Breast epithelium (tissue), 3 donors: ENCODE measurements around the gene ITPR1.

Experiments used
- POLR2A ChIP-seq: fragments of 450-650 bp; IDR thresholded peaks from one replicate; pipeline ENCODE4 v1.6.1; 2016; ENCODE audit warnings: antibody characterized with exemption, mild to moderate bottlenecking, moderate library complexity
- POLR2AphosphoS5 ChIP-seq, 3 donors: sonication (generic); formaldehyde crosslinking; IDR thresholded peaks; one replicate each; pipeline ENCODE4 v1.6.1; 2017; ENCODE audit warnings: antibody characterized with exemption in 3 of 3
- TF ChIP-seq, protein P1 (sequence below), 3 donors: fragments of 450-650 bp; IDR thresholded peaks; one replicate each; pipeline ENCODE4 v1.5.1; 2016 to 2017; ENCODE audit warnings: antibody characterized with exemption in 3 of 3, mild to moderate bottlenecking in 3 of 3, moderate library complexity in 3 of 3

DNA sequence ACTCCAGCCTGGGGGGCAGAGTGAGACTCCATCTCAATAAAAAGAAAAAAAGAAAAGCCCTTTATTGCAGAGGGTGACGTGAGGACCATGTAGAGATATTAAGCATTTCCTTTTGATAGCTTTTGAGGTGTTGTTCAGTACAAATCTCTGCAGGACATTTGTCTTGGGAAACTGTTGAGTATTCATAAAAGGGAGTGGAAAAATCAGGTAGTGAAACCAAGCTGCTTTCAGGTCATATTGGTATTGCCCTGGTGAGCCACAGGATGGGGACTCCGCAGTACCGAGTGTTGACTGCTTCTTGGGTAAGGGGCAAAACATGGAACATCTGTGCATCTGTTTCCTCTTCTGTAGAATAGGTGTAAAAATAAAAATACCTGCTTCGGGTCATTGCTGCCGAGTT, 9.9 kb downstream of the ITPR1 start:
- TF ChIP-seq, protein P1, sequence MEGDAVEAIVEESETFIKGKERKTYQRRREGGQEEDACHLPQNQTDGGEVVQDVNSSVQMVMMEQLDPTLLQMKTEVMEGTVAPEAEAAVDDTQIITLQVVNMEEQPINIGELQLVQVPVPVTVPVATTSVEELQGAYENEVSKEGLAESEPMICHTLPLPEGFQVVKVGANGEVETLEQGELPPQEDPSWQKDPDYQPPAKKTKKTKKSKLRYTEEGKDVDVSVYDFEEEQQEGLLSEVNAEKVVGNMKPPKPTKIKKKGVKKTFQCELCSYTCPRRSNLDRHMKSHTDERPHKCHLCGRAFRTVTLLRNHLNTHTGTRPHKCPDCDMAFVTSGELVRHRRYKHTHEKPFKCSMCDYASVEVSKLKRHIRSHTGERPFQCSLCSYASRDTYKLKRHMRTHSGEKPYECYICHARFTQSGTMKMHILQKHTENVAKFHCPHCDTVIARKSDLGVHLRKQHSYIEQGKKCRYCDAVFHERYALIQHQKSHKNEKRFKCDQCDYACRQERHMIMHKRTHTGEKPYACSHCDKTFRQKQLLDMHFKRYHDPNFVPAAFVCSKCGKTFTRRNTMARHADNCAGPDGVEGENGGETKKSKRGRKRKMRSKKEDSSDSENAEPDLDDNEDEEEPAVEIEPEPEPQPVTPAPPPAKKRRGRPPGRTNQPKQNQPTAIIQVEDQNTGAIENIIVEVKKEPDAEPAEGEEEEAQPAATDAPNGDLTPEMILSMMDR (IDR thresholded peaks at IDR 0.05): no peak
- TF ChIP-seq POLR2AphosphoS5 (IDR thresholded peaks at IDR 0.05) (no peak), POLR2A (no peak)
